Loucy (cell line): ENCODE results near the gene ACOXL.

Experiments used
- EZH2phosphoT487 ChIP-seq: fragments of 200-600 bp; IDR thresholded peaks from 2 replicates; pipeline ENCODE4 v1.6.1; 2018; ENCODE audit warnings: antibody characterized with exemption, mild to moderate bottlenecking, moderate library complexity, borderline replicate concordance
- TF ChIP-seq, protein P1 (sequence below): fragments of 200-600 bp; sonication (generic); conservative IDR thresholded peaks from 2 replicates; pipeline ENCODE4 v1.5.1; 2014; ENCODE audit warnings: mild to moderate bottlenecking, antibody characterized with exemption, low read length

DNA sequence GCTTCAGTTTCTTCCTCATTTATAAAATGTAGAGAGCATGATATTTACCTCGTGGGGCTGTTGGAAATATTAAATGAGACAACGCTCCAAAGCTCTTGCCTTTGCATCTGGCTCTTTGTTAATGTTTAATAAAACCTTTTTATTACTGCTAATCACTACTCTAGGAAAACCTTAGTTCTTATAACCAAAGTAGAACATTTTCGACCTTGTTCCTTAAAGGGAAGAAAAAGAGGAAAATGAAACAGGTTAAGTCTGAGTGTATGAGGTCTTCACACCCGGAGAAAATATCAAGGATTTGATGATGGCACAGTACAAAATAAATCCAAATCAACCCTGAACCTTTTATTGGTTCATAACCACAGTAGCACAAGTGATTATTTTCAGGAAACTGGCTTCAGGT, 301.8 kb downstream of the ACOXL start:
- TF ChIP-seq, protein P1, sequence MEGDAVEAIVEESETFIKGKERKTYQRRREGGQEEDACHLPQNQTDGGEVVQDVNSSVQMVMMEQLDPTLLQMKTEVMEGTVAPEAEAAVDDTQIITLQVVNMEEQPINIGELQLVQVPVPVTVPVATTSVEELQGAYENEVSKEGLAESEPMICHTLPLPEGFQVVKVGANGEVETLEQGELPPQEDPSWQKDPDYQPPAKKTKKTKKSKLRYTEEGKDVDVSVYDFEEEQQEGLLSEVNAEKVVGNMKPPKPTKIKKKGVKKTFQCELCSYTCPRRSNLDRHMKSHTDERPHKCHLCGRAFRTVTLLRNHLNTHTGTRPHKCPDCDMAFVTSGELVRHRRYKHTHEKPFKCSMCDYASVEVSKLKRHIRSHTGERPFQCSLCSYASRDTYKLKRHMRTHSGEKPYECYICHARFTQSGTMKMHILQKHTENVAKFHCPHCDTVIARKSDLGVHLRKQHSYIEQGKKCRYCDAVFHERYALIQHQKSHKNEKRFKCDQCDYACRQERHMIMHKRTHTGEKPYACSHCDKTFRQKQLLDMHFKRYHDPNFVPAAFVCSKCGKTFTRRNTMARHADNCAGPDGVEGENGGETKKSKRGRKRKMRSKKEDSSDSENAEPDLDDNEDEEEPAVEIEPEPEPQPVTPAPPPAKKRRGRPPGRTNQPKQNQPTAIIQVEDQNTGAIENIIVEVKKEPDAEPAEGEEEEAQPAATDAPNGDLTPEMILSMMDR: no peak
- TF ChIP-seq EZH2phosphoT487: no peak
